Adrenal gland (tissue), 12 donors: ENCODE results near the gene ZBTB7C. TPM values are rescaled to one million over a fixed set of nuclear protein-coding genes. Genes with fewer than 3 reads are reported as not detected.
A peak's percentile ranks its signal among the peaks of the same experiment; 100 is the strongest.

ENCODE experiments used
- DNase-seq, 7 donors: peaks; one replicate each; pipeline ENCODE4 v3.0.0-alpha.2; 2019 to 2020
- H3K27ac ChIP-seq, 5 donors: fragments of 200-600 bp; sonication (generic) in 4 of 5; 1 replicate in 3 of 5; 2 replicates in 2 of 5; pipeline versions ENCODE4 v1.5.1 to v1.8.0; 2016 to 2020; ENCODE audit warnings: mild to moderate bottlenecking in 1 of 5
- H3K27me3 ChIP-seq: fragments of 200-600 bp; 2 replicates; pipeline ENCODE4 v1.8.0; 2021
- H3K36me3 ChIP-seq, 2 donors: fragments of 200-600 bp; replicated peaks in 1 of 2; 1 replicate in 1 of 2; 2 replicates in 1 of 2; pipeline versions ENCODE4 v1.5.1 to v1.8.0; 2018 to 2022
- H3K4me1 ChIP-seq, 2 donors: fragments of 200-600 bp; replicated peaks in 1 of 2; 1 replicate in 1 of 2; 2 replicates in 1 of 2; pipeline versions ENCODE4 v1.5.1 to v1.8.0; 2018 to 2021
- H3K4me3 ChIP-seq, 4 donors: fragments of 200-600 bp; sonication (generic) in 3 of 4; one replicate each; pipeline ENCODE4 v1.5.1; 2016 to 2018
- H3K9me3 ChIP-seq, 3 donors: fragments of 200-600 bp; sonication (generic) in 1 of 3; replicated peaks in 1 of 3; 1 replicate in 2 of 3; 2 replicates in 1 of 3; pipeline versions ENCODE4 v1.5.1 to v1.8.0; 2016 to 2021
- CTCF ChIP-seq, 6 experiments: fragments of 450-650 bp in 4 of 6; fragments of 200-600 bp in 2 of 6; sonication (generic) in 1 of 6; IDR thresholded peaks; 1 replicate in 5 of 6; 2 replicates in 1 of 6; pipeline versions ENCODE4 v1.5.1 to v1.8.0; 2016 to 2021; ENCODE audit warnings: antibody characterized with exemption in 6 of 6, mild to moderate bottlenecking in 2 of 6, moderate library complexity in 1 of 6
- POLR2A ChIP-seq, 2 donors: fragments of 450-650 bp; IDR thresholded peaks; one replicate each; pipeline ENCODE4 v1.6.1; 2017; ENCODE audit warnings: antibody characterized with exemption in 2 of 2, mild to moderate bottlenecking in 2 of 2, moderate library complexity in 1 of 2
- WGBS, 4 donors: extraction: QIAGEN DNeasy Blood & Tissue Kit in 2 of 4; methylation state at CpG; one replicate each; pipeline versions ENCODE4 v1.1.5 to v1.1.7; 2013 to 2017; 5-methylcytosine and 5-hydroxymethylcytosine counted together
- intact Hi-C, 2 donors: fragments of 100-400 bp; cut with DNase I; formaldehyde crosslinking; loops; one replicate each; pipeline versions ENCODE4 v1.14.1 to v1.15.0; 2022 to 2023
- polyA plus RNA-seq, 3 donors: library from polyadenylated mRNA; stranded (reverse); fragments of 200-250 nt in 2 of 3; fragments of 350-450 nt in 1 of 3; fragmentation: Illumina TruSeq in 1 of 3; extraction: RNeasy Lipid Tissue Mini Kit (QIAGEN cat#74804) in 1 of 3; gene quantifications; one replicate each; pipeline ENCODE4 v1.2.3, GENCODE V29; 2013 to 2014
- total RNA-seq, 9 donors: library from RNA; depleted of rRNA in 4 of 9; stranded (reverse); fragments of >200 nt in 4 of 9; fragments of 120-200 nt in 1 of 9; fragmentation: NEBNext Ultra II Directional in 1 of 9; extraction: Animal tissue kit (Norgen Biotek cat#: 25700) in 1 of 9; gene quantifications; one replicate each; pipeline versions ENCODE4 v1.1.0 to v1.2.4, GENCODE V29; 2013 to 2023
- donor health status: healthy with polysubstance abuse.
- donor health status: Bipolar disorder and iron deficiency.
- donor health status: DM: yes; HTN: yes; CAD: no.
- donor health status: DM: no; HTN: no; CAD: no.
- donor health status: DM: no; HTN: no; CAD: no.
- donor health status: DM: yes; HTN: yes; CAD: no.

The ZBTB7C gene
- total and polyA plus RNA-seq, 12 donors, result 5.2 to 42.8 (median 26.8) TPM

DNA sequence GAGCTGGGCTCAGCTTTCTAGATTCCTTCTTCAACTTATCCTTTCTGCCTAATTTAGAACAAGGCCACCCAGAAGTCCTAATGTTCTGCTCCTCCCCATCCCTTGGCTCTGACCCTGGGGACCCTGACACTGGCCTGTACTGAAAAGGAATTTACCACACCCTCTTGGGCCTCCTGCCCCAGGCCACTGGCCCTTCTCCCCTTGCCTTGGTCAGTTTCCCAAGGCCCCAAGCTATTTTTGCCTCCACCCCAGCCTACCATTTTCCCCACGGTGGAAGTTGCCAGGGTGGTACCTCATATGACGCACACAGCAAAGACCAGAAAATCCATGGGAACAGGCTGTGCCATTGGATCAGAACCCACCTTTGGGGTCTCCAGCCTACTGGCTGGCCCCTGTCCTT is 72.1 kb downstream of the ZBTB7C start:
- H3K9me3 ChIP-seq, result no peaks in the 10 kb centered on the region
- H3K4me1 ChIP-seq, result peaks cover 52 to 64% of the 10 kb centered on the region in 2 donors
- H3K4me3 ChIP-seq, result no peak overlapping the region
- H3K27ac ChIP-seq, result peak overlapping the region in 2 of 5 donors; percentile 45 to 86
- intact Hi-C loops, result no loop called here
- H3K27me3 ChIP-seq, result no peaks in the 10 kb centered on the region
- no peaks in the 10 kb centered on the region for H3K36me3 ChIP-seq
- 52 to 71% (median 58%) methylated on average over 2 of the region's 2 CpGs for WGBS, 4 donors
- TF ChIP-seq CTCF (IDR thresholded peaks at IDR 0.05) (no peak), POLR2A (IDR thresholded peaks at IDR 0.05) (no peak)
- no peak for DNase-seq

DNA sequence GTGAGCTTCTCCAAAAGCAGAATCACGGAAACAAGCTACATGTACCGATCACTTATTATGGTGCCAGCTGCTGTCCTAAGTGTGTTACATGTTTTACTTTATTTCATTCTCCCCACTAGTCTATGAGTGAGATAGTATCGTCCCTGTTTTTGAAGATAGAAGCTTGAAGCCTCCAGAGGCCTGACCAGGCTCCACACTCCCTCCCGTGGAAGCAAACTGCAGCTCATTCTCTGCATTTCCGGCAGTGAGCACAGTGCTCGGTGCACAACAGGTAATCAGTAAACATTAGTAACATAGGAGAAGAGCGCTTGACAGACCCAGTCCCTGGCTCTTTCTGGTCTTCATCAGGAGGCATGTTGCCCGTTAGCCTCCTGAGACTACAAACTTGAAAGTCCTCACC is 72.9 kb downstream of the ZBTB7C start:
- Histone ChIP-seq H3K4me1 (peaks cover 45 to 57% of the 10 kb centered on the region in 2 donors), H3K27ac (peak overlapping the region in 3 of 5 donors; percentile 28 to 86 (median 45)), H3K36me3 (no peaks in the 10 kb centered on the region), H3K4me3 (no peak overlapping the region), H3K9me3 (no peaks in the 10 kb centered on the region), H3K27me3 (no peaks in the 10 kb centered on the region)
- WGBS, 4 donors, result 78 to 80% (median 79%) methylated on average over 8 of the region's 8 CpGs
- peak in 1 of 7 donors; percentile 74 for DNase-seq
- intact Hi-C loops, result no loop called here
- TF ChIP-seq CTCF (IDR thresholded peaks at IDR 0.05) (peak in 3 of 6 experiments; percentile 22 to 40 (median 31)), POLR2A (IDR thresholded peaks at IDR 0.05) (no peak)

DNA sequence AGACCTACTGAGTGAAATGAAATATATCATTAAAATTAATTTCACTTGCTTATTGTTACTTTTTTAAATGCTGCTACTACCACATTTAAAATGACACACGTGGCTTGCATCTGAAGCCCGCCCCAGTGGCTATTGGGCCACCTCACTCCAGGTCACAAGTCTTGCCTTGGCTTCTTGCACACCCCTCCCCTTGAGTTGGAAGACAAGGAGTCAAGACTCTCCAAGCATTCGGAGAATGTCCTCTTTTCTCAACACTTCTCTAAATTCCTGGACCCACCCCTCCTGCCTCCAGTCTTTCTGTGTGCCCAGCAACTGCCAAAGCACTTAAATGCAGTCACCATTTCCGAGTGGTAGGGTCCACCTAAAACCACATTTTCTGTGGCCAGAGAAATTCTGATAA is 73.4 kb downstream of the ZBTB7C start:
- no peak for DNase-seq
- intact Hi-C loops, result no loop called here
- H3K9me3 ChIP-seq, result no peaks in the 10 kb centered on the region
- TF ChIP-seq CTCF (IDR thresholded peaks at IDR 0.05) (no peak), POLR2A (IDR thresholded peaks at IDR 0.05) (no peak)
- H3K27me3 ChIP-seq, result no peaks in the 10 kb centered on the region
- H3K4me1 ChIP-seq, result peaks cover 42 to 54% of the 10 kb centered on the region in 2 donors
- H3K4me3 ChIP-seq, result no peak overlapping the region
- no peaks in the 10 kb centered on the region for H3K36me3 ChIP-seq
- 81 to 91% (median 87%) methylated on average over 4 of the region's 4 CpGs for WGBS, 4 donors
- H3K27ac ChIP-seq, result peak overlapping the region in 2 of 5 donors; percentile 45 to 86

- Histone ChIP-seq H3K27ac (peak overlapping the region in 3 of 5 donors; percentile 45 to 86 (median 78)), H3K4me1 (peaks cover 36 to 53% of the 10 kb centered on the region in 2 donors), H3K9me3 (no peaks in the 10 kb centered on the region), H3K36me3 (no peaks in the 10 kb centered on the region), H3K4me3 (no peak overlapping the region), H3K27me3 (no peaks in the 10 kb centered on the region)
- WGBS, 4 donors, result 92 to 100% (median 95%) methylated on average over 3 of the region's 3 CpGs
- DNase-seq, result no peak
- TF ChIP-seq POLR2A (IDR thresholded peaks at IDR 0.05) (no peak), CTCF (IDR thresholded peaks at IDR 0.05) (no peak)
- intact Hi-C loops, result no loop called here
Observed at GRCh38 chr18:48334845-48335244, 74.3 kb downstream of the ZBTB7C start.
